ENCODE results near the gene SYNPR.

GRCh38 chr3:63479661-63480035, 201.5 kb downstream of the SYNPR start:
- TF ChIP-seq CTCF (IDR thresholded peaks at IDR 0.05) (no peak), EP300 (IDR thresholded peaks at IDR 0.05) (no peak)
